MM.1S (cell line): ENCODE measurements around the gene NDUFAF5.
A peak's percentile ranks its signal among the peaks of the same experiment; 100 is the strongest.

Experiments
- DNase-seq: peaks from one replicate; pipeline ENCODE4 v3.0.0-alpha.2; 2015
- H2AFZ ChIP-seq: fragments of 300-600 bp; sonication (generic); 2 replicates; pipeline ENCODE4 v1.6.0; 2016; ENCODE audit warnings: antibody characterized with exemption, low read length
- H3F3A ChIP-seq: fragments of 300-600 bp; sonication (generic); 2 replicates; pipeline ENCODE4 v1.6.1; 2016; ENCODE audit warnings: mild to moderate bottlenecking, antibody characterized with exemption, low read length, moderate library complexity, mixed read lengths; ENCODE audit not compliant: insufficient read depth
- H3K27ac ChIP-seq: fragments of 300-600 bp; sonication (generic); 2 replicates; pipeline ENCODE4 v1.5.1; 2016; ENCODE audit warnings: mild to moderate bottlenecking, low read length
- H3K27me3 ChIP-seq: fragments of 300-600 bp; sonication (generic); replicated peaks from 2 replicates; pipeline ENCODE4 v1.6.0; 2016; ENCODE audit warnings: low read length; ENCODE audit not compliant: insufficient read depth
- H3K36me3 ChIP-seq: fragments of 300-600 bp; sonication (generic); replicated peaks from 2 replicates; pipeline ENCODE4 v1.6.1; 2016; ENCODE audit warnings: mild to moderate bottlenecking, low read length, mixed read lengths; ENCODE audit not compliant: insufficient read depth
- H3K4me1 ChIP-seq: fragments of 300-600 bp; sonication (generic); 2 replicates; pipeline ENCODE4 v1.6.1; 2016; ENCODE audit warnings: low read length, mixed read lengths
- H3K4me2 ChIP-seq: fragments of 300-600 bp; sonication (generic); 2 replicates; pipeline ENCODE4 v1.6.0; 2016; ENCODE audit warnings: low read depth, low read length
- H3K4me3 ChIP-seq: fragments of 300-600 bp; sonication (generic); 2 replicates; pipeline ENCODE4 v1.5.1; 2016; ENCODE audit warnings: low read length, mixed read lengths
- H3K79me2 ChIP-seq: fragments of 300-600 bp; sonication (generic); 2 replicates; pipeline ENCODE4 v1.6.1; 2016; ENCODE audit warnings: mixed run types, low read length, mixed read lengths
- H3K9ac ChIP-seq: fragments of 300-600 bp; sonication (generic); 2 replicates; pipeline ENCODE4 v1.6.1; 2016; ENCODE audit warnings: low read length, mixed read lengths
- H3K9me2 ChIP-seq: fragments of 300-600 bp; sonication (generic); replicated peaks from 2 replicates; pipeline ENCODE4 v1.6.1; 2016; ENCODE audit warnings: mild to moderate bottlenecking, low read length, mixed read lengths; ENCODE audit not compliant: insufficient read depth
- H3K9me3 ChIP-seq: fragments of 300-600 bp; sonication (generic); replicated peaks from 2 replicates; pipeline ENCODE4 v1.6.1; 2016; ENCODE audit warnings: mild to moderate bottlenecking, low read length, mixed read lengths; ENCODE audit not compliant: insufficient read depth
- H4K20me1 ChIP-seq: fragments of 300-600 bp; sonication (generic); 2 replicates; pipeline ENCODE4 v1.6.1; 2016; ENCODE audit warnings: mild to moderate bottlenecking, low read length, moderate library complexity, mixed read lengths; ENCODE audit not compliant: insufficient read depth
- EZH2 ChIP-seq: fragments of 300-600 bp; sonication (generic); optimal IDR thresholded peaks from 2 replicates; pipeline ENCODE3; 2017; ENCODE audit warnings: low read depth, mild to moderate bottlenecking, antibody characterized with exemption, low read length, mixed read lengths
- EZH2phosphoT487 ChIP-seq: fragments of 300-600 bp; sonication (generic); IDR thresholded peaks from 2 replicates; pipeline ENCODE4 v1.6.1; 2018; ENCODE audit warnings: antibody characterized with exemption, low read length
- TF ChIP-seq, protein P1 (sequence below): fragments of 300-600 bp; sonication (generic); IDR thresholded peaks from 2 replicates; pipeline ENCODE4 v1.5.1; 2016; ENCODE audit warnings: antibody characterized with exemption, low read length, mixed read lengths

NDUFAF5 gene

DNA sequence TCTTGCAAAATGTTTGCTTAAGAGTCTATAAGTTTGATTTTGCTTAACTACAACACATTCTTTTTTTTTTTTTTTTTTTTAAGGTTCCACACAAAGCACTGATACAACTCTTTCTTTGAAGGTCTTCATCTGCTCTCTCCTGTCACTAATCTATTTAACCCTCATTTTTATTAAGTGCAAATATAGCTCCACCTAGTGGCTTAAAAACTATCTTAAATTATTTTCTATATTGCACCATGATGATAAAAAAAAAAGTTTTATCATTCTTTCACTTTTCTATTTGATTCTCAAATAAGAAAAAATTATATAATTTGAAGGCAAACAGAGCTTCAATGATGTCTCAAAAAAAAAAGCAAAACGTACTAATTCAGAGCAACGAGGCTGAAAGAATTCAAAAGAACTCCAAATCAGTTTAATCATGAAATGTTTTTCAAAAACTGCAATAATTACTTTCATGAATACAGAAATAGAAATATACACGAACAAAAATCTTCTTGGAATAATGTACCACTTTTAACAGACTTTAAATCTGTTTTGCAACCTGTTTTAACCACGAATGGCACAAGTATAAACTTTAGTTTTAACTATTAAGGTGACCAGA, 12.9 kb upstream of the NDUFAF5 start:
- no peaks in the 10 kb centered on the region; the same call in 1 of the 2 replicates for H3F3A ChIP-seq
- H4K20me1 ChIP-seq: no peaks in the 10 kb centered on the region
- peak; percentile 28 for DNase-seq
- no peaks in the 10 kb centered on the region for H3K9me3 ChIP-seq
- no peak overlapping the region for H3K27ac ChIP-seq
- H3K27me3 ChIP-seq: no peaks in the 10 kb centered on the region
- H3K9me2 ChIP-seq: no peaks in the 10 kb centered on the region
- H3K79me2 ChIP-seq: no peaks in the 10 kb centered on the region
- no peak overlapping the region for H3K4me3 ChIP-seq
- no peak overlapping the region for H2AFZ ChIP-seq
- no peak overlapping the region for H3K9ac ChIP-seq
- peaks cover 20% of the 10 kb centered on the region; the same call in 1 of the 2 replicates for H3K36me3 ChIP-seq
- H3K4me2 ChIP-seq: no peak overlapping the region
- no peaks in the 10 kb centered on the region for H3K4me1 ChIP-seq
- TF ChIP-seq EZH2phosphoT487: no peak
- TF ChIP-seq, protein P1, sequence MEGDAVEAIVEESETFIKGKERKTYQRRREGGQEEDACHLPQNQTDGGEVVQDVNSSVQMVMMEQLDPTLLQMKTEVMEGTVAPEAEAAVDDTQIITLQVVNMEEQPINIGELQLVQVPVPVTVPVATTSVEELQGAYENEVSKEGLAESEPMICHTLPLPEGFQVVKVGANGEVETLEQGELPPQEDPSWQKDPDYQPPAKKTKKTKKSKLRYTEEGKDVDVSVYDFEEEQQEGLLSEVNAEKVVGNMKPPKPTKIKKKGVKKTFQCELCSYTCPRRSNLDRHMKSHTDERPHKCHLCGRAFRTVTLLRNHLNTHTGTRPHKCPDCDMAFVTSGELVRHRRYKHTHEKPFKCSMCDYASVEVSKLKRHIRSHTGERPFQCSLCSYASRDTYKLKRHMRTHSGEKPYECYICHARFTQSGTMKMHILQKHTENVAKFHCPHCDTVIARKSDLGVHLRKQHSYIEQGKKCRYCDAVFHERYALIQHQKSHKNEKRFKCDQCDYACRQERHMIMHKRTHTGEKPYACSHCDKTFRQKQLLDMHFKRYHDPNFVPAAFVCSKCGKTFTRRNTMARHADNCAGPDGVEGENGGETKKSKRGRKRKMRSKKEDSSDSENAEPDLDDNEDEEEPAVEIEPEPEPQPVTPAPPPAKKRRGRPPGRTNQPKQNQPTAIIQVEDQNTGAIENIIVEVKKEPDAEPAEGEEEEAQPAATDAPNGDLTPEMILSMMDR: peak; percentile 43

DNA sequence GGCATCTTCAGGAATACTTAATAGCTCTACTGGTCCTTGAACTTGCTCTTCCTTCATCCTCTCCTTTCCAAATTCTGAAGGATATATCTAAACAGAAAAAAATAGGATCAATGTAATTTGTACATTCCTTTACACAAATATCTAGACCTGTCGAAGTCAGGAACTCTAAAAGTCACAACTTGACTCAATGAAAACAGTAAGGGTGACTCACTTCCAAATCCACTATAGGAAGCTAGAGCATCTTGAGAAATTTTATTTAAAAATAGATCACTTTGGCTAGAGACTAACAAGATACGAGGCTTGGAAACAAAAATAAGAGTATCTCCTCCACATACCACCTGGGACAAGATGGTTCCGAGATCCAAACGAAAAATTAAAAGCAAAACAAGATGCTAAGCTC, 12.3 kb upstream of the NDUFAF5 start:
- no peak overlapping the region for H3K4me2 ChIP-seq
- no peak overlapping the region for H3K27ac ChIP-seq
- no peak overlapping the region for H2AFZ ChIP-seq
- peaks cover 20% of the 10 kb centered on the region for H3K36me3 ChIP-seq
- no peak for DNase-seq
- H3K9me2 ChIP-seq: no peaks in the 10 kb centered on the region
- no peaks in the 10 kb centered on the region; the same call in 1 of the 2 replicates for H3F3A ChIP-seq
- no peak for TF ChIP-seq EZH2
- TF ChIP-seq, protein P1: no peak
- no peak for TF ChIP-seq EZH2phosphoT487
- H3K9me3 ChIP-seq: no peaks in the 10 kb centered on the region
- H3K79me2 ChIP-seq: no peaks in the 10 kb centered on the region
- no peak overlapping the region for H3K4me3 ChIP-seq
- H4K20me1 ChIP-seq: no peaks in the 10 kb centered on the region
- no peaks in the 10 kb centered on the region for H3K4me1 ChIP-seq
- no peaks in the 10 kb centered on the region for H3K27me3 ChIP-seq
- H3K9ac ChIP-seq: no peak overlapping the region

DNA sequence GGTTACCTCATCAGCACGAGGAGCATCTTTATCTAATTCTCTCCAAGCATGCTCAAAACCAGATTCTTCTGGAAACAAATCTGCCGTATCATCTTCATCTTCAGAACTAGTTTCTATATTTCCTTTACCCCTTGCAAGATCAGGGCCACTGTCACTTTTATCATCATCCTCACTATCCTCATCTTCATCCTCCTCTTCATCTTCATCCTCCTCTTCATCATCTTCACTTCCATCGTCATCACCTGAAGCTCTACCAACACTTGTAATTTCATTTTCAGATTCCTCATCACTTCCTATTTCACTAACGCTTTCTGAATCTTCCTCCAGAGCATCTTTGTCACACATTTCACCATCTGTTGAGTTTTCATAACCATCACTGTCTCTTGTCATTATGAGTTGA, 9.0 kb upstream of the NDUFAF5 start:
- no peaks in the 10 kb centered on the region for H3K4me1 ChIP-seq
- H3K27ac ChIP-seq: no peak overlapping the region
- H3K9me3 ChIP-seq: no peaks in the 10 kb centered on the region
- no peaks in the 10 kb centered on the region for H3K9me2 ChIP-seq
- no peak overlapping the region for H3K4me3 ChIP-seq
- no peak overlapping the region for H3K4me2 ChIP-seq
- no peak overlapping the region for H3K9ac ChIP-seq
- H3K79me2 ChIP-seq: peaks cover 16% of the 10 kb centered on the region
- TF ChIP-seq EZH2phosphoT487 (no peak), EZH2 (no peak)
- TF ChIP-seq, protein P1: no peak
- no peak overlapping the region for H2AFZ ChIP-seq
- no peaks in the 10 kb centered on the region for H4K20me1 ChIP-seq
- no peak for DNase-seq
- no peaks in the 10 kb centered on the region; the same call in 1 of the 2 replicates for H3F3A ChIP-seq
- H3K27me3 ChIP-seq: no peaks in the 10 kb centered on the region
- H3K36me3 ChIP-seq: peaks cover 15% of the 10 kb centered on the region
